H1 (cell line): ENCODE data around the gene ARAP3. TPM values are rescaled to one million over a fixed set of nuclear protein-coding genes. Genes with fewer than 3 reads are reported as not detected.
A peak's percentile ranks its signal among the peaks of the same experiment; 100 is the strongest.

Experiments used
- ASH2L ChIP-seq: fragments of 200-600, 300-600 bp; sonication (generic); IDR thresholded peaks from one replicate; pipeline ENCODE4 v1.7.1; 2017; ENCODE audit warnings: low read length
- ATF3 ChIP-seq: IDR thresholded peaks from 2 replicates; pipeline ENCODE4 v1.6.1; 2011; ENCODE audit warnings: low read depth, mild to moderate bottlenecking, low read length; ENCODE audit not compliant: insufficient read depth
- BCL11A ChIP-seq, 2 experiments: IDR thresholded peaks; one replicate each; pipeline ENCODE4 v1.6.1; 2011; ENCODE audit warnings: low read depth in 2 of 2, low read length in 2 of 2, mild to moderate bottlenecking in 2 of 2
- CBX5 ChIP-seq: fragments of 300-800, 300-1000 bp; sonication (generic); IDR thresholded peaks from 2 replicates; pipeline ENCODE4 v1.7.1; 2016; ENCODE audit warnings: antibody characterized with exemption, low read length, low read depth
- CBX8 ChIP-seq: fragments of 300-800, 300-1000 bp; sonication (generic); IDR thresholded peaks from 2 replicates; pipeline ENCODE4 v1.7.1; 2016; ENCODE audit warnings: low read depth, low read length, borderline replicate concordance
- CEBPB ChIP-seq: IDR thresholded peaks from 2 replicates; pipeline ENCODE4 v1.6.1; 2012; ENCODE audit warnings: low read depth, low read length
- CREB1 ChIP-seq: IDR thresholded peaks from 2 replicates; pipeline ENCODE4 v1.6.1; 2012; ENCODE audit warnings: inconsistent platforms
- CTBP2 ChIP-seq: IDR thresholded peaks from 2 replicates; pipeline ENCODE4 v1.7.0; 2011; ENCODE audit warnings: borderline replicate concordance, mild to moderate bottlenecking, moderate library complexity, mixed read lengths, low read length; ENCODE audit not compliant: insufficient read depth, insufficient read length
- EGR1 ChIP-seq: IDR thresholded peaks from 2 replicates; pipeline ENCODE4 v1.6.1; 2011; ENCODE audit warnings: low read depth, low read length, borderline replicate concordance
- EZH2 ChIP-seq: fragments of 200-600 bp; sonication (generic); IDR thresholded peaks from 2 replicates; pipeline ENCODE4 v1.7.1; 2012; ENCODE audit warnings: low read depth, mild to moderate bottlenecking, moderate library complexity, low read length, inconsistent platforms; ENCODE audit not compliant: severe bottlenecking
- JUND ChIP-seq: IDR thresholded peaks from 2 replicates; pipeline ENCODE4 v1.6.1; 2011; ENCODE audit warnings: mild to moderate bottlenecking, improper control_type of control experiment, low read length
- KDM4A ChIP-seq: IDR thresholded peaks from one replicate; pipeline ENCODE4 v1.7.1; 2012; ENCODE audit warnings: low read depth, mild to moderate bottlenecking, moderate library complexity, low read length, inconsistent platforms; ENCODE audit not compliant: severe bottlenecking
- POLR2AphosphoS5 ChIP-seq: IDR thresholded peaks from 2 replicates; pipeline ENCODE4 v1.6.1; 2011; ENCODE audit warnings: low read depth, low read length
- RAD21 ChIP-seq, 2 experiments: IDR thresholded peaks in 1 of 2; conservative IDR thresholded peaks in 1 of 2; 2 replicates each; pipeline ENCODE4 v1.6.1; 2011; ENCODE audit warnings: low read depth in 2 of 2, low read length in 2 of 2, improper control_type of control experiment in 1 of 2, inconsistent platforms in 1 of 2, mild to moderate bottlenecking in 1 of 2, moderate library complexity in 1 of 2
- RBBP5 ChIP-seq: IDR thresholded peaks from 2 replicates; pipeline ENCODE4 v1.7.1; 2012; ENCODE audit warnings: low read depth, mild to moderate bottlenecking, inconsistent platforms, low read length, moderate library complexity, borderline replicate concordance
- RNF2 ChIP-seq: fragments of 200-900, 300-1000 bp; sonication (generic); IDR thresholded peaks from 2 replicates; pipeline ENCODE4 v1.7.1; 2016; ENCODE audit warnings: borderline replicate concordance, low read depth, mild to moderate bottlenecking, antibody characterized with exemption, low read length; ENCODE audit not compliant: poor library complexity, severe bottlenecking; ENCODE audit errors: missing control alignments
- SIN3A ChIP-seq, 2 experiments: IDR thresholded peaks in 1 of 2; conservative IDR thresholded peaks in 1 of 2; 2 replicates each; pipeline ENCODE4 v1.6.1; 2011 to 2012; ENCODE audit warnings: low read length in 2 of 2, improper control_type of control experiment in 1 of 2, low read depth in 1 of 2, mild to moderate bottlenecking in 1 of 2
- SIX5 ChIP-seq: IDR thresholded peaks from 2 replicates; pipeline ENCODE4 v1.6.1; 2011; ENCODE audit warnings: mild to moderate bottlenecking, low read depth, low read length
- SP2 ChIP-seq: IDR thresholded peaks from 2 replicates; pipeline ENCODE4 v1.6.1; 2012; ENCODE audit warnings: mild to moderate bottlenecking, low read length, inconsistent platforms
- SP4 ChIP-seq: IDR thresholded peaks from 2 replicates; pipeline ENCODE4 v1.6.1; 2012; ENCODE audit warnings: low read length, inconsistent platforms
- TAF1 ChIP-seq: IDR thresholded peaks from 2 replicates; pipeline ENCODE4 v1.6.1; 2011; ENCODE audit warnings: mild to moderate bottlenecking, low read depth, low read length
- TBP ChIP-seq: IDR thresholded peaks from 2 replicates; pipeline ENCODE4 v1.6.1; 2011; ENCODE audit warnings: low read depth, low read length, improper control_type of control experiment
- YY1 ChIP-seq: IDR thresholded peaks from 2 replicates; pipeline ENCODE4 v1.6.1; 2011; ENCODE audit warnings: low read depth, mild to moderate bottlenecking, low read length
- ZNF274 ChIP-seq: IDR thresholded peaks from 2 replicates; pipeline ENCODE4 v1.7.0; 2012; ENCODE audit warnings: low read length, borderline replicate concordance; ENCODE audit errors: extremely low read depth
- polyA plus RNA-seq, 7 experiments: library from polyadenylated mRNA; depleted of rRNA in 3 of 7; stranded (reverse) in 5 of 7; unstranded in 2 of 7; fragments of >200 nt in 5 of 7; fragments of 200-250 nt in 2 of 7; gene quantifications; 1 replicate in 5 of 7; 2 replicates in 1 of 7; 4 replicates in 1 of 7; pipeline versions ENCODE4 v1.2.1 to v1.2.3, GENCODE V29; 2011 to 2013; ENCODE audit warnings: missing spikeins in 2 of 7, mixed read lengths in 2 of 7
- total RNA-seq: library from RNA; stranded (reverse); fragmentation: NEBNext Ultra II Directional; extraction: Animal tissue kit (Norgen Biotek cat#: 25700); gene quantifications from 2 replicates; pipeline ENCODE4 v1.2.1, GENCODE V29; 2021

Gene ARAP3
- total and polyA plus RNA-seq, 2 of the 8 experiments (the other 6 are each of a cell fraction or from before 2014, with no cell fraction given): 14.4 to 48.6 TPM

DNA sequence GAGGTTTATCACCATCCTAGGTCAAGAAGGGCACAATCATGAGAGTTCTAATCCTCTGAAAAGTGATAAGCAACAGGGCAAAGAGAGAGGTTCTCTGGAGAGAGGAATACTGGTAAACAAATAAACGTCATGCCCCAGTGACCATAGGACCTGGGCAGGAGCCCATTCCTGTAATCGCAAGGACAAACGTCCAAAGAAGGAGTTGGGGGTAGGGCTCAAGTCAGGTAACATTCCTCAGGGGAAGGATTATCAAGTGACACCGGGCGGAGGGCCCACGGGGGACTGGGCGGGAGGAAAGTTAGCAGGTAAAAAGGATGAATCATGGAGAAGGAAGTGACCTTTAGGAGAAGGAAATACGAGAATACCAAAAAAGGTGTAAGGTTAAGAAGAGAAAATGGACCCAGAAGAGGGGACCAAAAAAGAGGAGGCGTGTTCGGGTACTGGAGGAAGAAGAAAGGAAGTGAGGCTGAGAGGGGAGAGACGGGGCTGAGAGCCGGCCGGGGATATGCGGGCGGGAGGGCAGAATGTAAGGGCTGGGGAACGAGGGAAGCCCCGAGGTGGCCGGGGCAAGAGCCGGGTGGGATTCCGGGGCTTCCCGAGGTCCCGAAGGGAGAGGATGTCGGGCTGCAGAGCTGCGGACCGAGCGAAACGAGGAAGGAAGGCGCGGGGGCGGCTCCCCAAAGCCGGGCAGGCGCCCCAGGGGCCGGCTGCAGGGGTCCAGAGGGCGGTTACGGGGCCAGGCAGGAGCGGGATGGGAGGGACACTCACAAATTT is 63.8 kb downstream of the ARAP3 start (continued):
- TF ChIP-seq EZH2: no peak
- no peak for TF ChIP-seq JUND
- TF ChIP-seq RNF2: no peak
- TF ChIP-seq TBP: no peak
- TF ChIP-seq YY1: no peak
- TF ChIP-seq EGR1: no peak
- 0 out of 2 replicates have a peak, but pooled peaks have one; percentile 36 for TF ChIP-seq TAF1
- TF ChIP-seq POLR2AphosphoS5: 0 out of 2 replicates have a peak, but pooled peaks have one; percentile 4
- no peak for TF ChIP-seq ATF3
- 0 out of 2 replicates have a peak, but pooled peaks have one; percentile 39 for TF ChIP-seq CREB1
- TF ChIP-seq CTBP2: no peak
- TF ChIP-seq SP4: no peak
- TF ChIP-seq SP2: no peak
- no peak for TF ChIP-seq ZNF274
- TF ChIP-seq SIX5: no peak
- TF ChIP-seq CEBPB: no peak
- TF ChIP-seq SIN3A (conservative IDR thresholded peaks at IDR 0.05 in 1 of 2, IDR thresholded peaks at IDR 0.05 in 1 of 2; ENCODE audit: low read depth in 1 of 2, low read length in 2 of 2): peak in 1 of 2 experiments; percentile 19; a peak in 1 of 4 replicates
- no peak for TF ChIP-seq CBX8
- TF ChIP-seq BCL11A (IDR thresholded peaks at IDR 0.05; ENCODE audit: low read depth in 2 of 2, low read length in 2 of 2): no peak
- no peak for TF ChIP-seq CBX5
- TF ChIP-seq RAD21 (IDR thresholded peaks at IDR 0.05 in 1 of 2, conservative IDR thresholded peaks at IDR 0.05 in 1 of 2; ENCODE audit: low read depth in 2 of 2, low read length in 2 of 2): no peak
- peak; percentile 36 for TF ChIP-seq KDM4A
- TF ChIP-seq ASH2L: peak; percentile 56
- TF ChIP-seq RBBP5: no peak
